Endothelial cell of umbilical vein (primary cell): Measurements from ENCODE around the gene KPNA5. TPM values are rescaled to one million over a fixed set of nuclear protein-coding genes. Genes with fewer than 3 reads are reported as not detected.

Experiments used
- BruUV-seq: library from RNA; stranded (reverse); fragments of 400-500 nt; replicated peaks from 2 replicates; lab custom pipeline; 2021; lab: Mats Ljungman, UMichigan
- CTCF ChIA-PET: fragments of 300-600, 350-600 bp; sonication (Branson Sonifier 250); formaldehyde crosslinking; loops from one replicate; lab custom pipeline; 2021; ENCODE audit warnings: antibody characterized with exemption, inconsistent platforms; lab: Charles Lee
- POLR2A ChIA-PET: fragments of 300-600, 350-600 bp; sonication (Branson Sonifier 250); formaldehyde crosslinking; loops from one replicate; lab custom pipeline; 2021; ENCODE audit warnings: antibody characterized with exemption, inconsistent platforms; lab: Charles Lee
- DNase-seq: peaks from one replicate; pipeline ENCODE4 v3.0.0-alpha.2; 2011; ENCODE audit warnings: low read depth, low spot score
- FAIRE-seq: peaks from 2 replicates; lab custom pipeline; 2011; peaks lifted over from hg19 to GRCh38; lab: Jason Lieb, UNC
- H2AFZ ChIP-seq: 2 replicates; pipeline ENCODE4 v1.6.0; 2012; ENCODE audit warnings: low read depth, low read length, control low read depth, inconsistent platforms
- H3K27ac ChIP-seq: 2 replicates; pipeline ENCODE4 v1.5.1; 2011; ENCODE audit warnings: low read depth, mild to moderate bottlenecking, control low read depth, low read length, moderate library complexity; ENCODE audit not compliant: insufficient read depth
- H3K27me3 ChIP-seq, 2 experiments: 2 replicates each; pipeline versions ENCODE4 v1.6.0 to v1.6.1; 2011; ENCODE audit warnings: low read length in 2 of 2, mixed read lengths in 1 of 2; ENCODE audit not compliant: control insufficient read depth in 2 of 2, insufficient read depth in 2 of 2
- H3K36me3 ChIP-seq, 2 experiments: 2 replicates in 1 of 2; 3 replicates in 1 of 2; pipeline ENCODE4 v1.5.1; 2011; ENCODE audit warnings: low read length in 2 of 2, mild to moderate bottlenecking in 1 of 2, moderate library complexity in 1 of 2; ENCODE audit not compliant: control insufficient read depth in 2 of 2, insufficient read depth in 2 of 2; ENCODE audit errors: extremely low read depth in 1 of 2
- H3K4me1 ChIP-seq: 3 replicates; pipeline ENCODE4 v1.5.1; 2011; ENCODE audit warnings: mild to moderate bottlenecking, low read length; ENCODE audit not compliant: control insufficient read depth, insufficient read depth; ENCODE audit errors: extremely low read depth
- H3K4me2 ChIP-seq: 2 replicates; pipeline ENCODE4 v1.6.1; 2011; ENCODE audit warnings: low read length, control low read depth, mixed read lengths; ENCODE audit not compliant: insufficient read depth
- H3K4me3 ChIP-seq, 3 experiments: fragments of 200-600 bp in 1 of 3; sonication (generic), shearing (Covaris generic) in 1 of 3; replicated peaks in 1 of 3; 2 replicates each; pipeline ENCODE4 v1.5.1; 2011 to 2016; ENCODE audit warnings: control low read depth in 3 of 3, low read length in 3 of 3, mild to moderate bottlenecking in 2 of 3, inconsistent platforms in 1 of 3, low read depth in 1 of 3, moderate library complexity in 1 of 3; ENCODE audit not compliant: insufficient read depth in 1 of 3
- H3K79me2 ChIP-seq: 2 replicates; pipeline ENCODE4 v1.6.0; 2012; ENCODE audit warnings: low read length, inconsistent platforms; ENCODE audit not compliant: control insufficient read depth, insufficient read depth
- H3K9ac ChIP-seq: replicated peaks from 2 replicates; pipeline ENCODE3; 2011; ENCODE audit warnings: low read length, control low read depth; ENCODE audit not compliant: insufficient read depth; ENCODE audit errors: extremely low read depth
- H3K9me1 ChIP-seq: replicated peaks from 3 replicates; pipeline ENCODE4 v1.6.0; 2011; ENCODE audit warnings: mild to moderate bottlenecking, low read length; ENCODE audit not compliant: control insufficient read depth, insufficient read depth; ENCODE audit errors: extremely low read depth
- H3K9me3 ChIP-seq: replicated peaks from 2 replicates; pipeline ENCODE4 v1.5.1; 2012; ENCODE audit warnings: low read length, inconsistent platforms; ENCODE audit not compliant: control insufficient read depth, insufficient read depth
- H4K20me1 ChIP-seq: replicated peaks from 2 replicates; pipeline ENCODE3; 2011; ENCODE audit warnings: mild to moderate bottlenecking, low read length; ENCODE audit not compliant: control insufficient read depth, insufficient read depth; ENCODE audit errors: extremely low read depth
- EZH2 ChIP-seq: IDR thresholded peaks from 2 replicates; pipeline ENCODE4 v1.6.1; 2012; ENCODE audit warnings: borderline replicate concordance, low read depth, mild to moderate bottlenecking, moderate library complexity, low read length, inconsistent platforms; ENCODE audit not compliant: severe bottlenecking
- FOS ChIP-seq: IDR thresholded peaks from 2 replicates; pipeline ENCODE4 v1.6.1; 2011; ENCODE audit warnings: mild to moderate bottlenecking, low read length, moderate library complexity, borderline replicate concordance; ENCODE audit not compliant: insufficient read depth
- GATA2 ChIP-seq: IDR thresholded peaks from 2 replicates; pipeline ENCODE4 v1.7.0; 2011; ENCODE audit warnings: low read depth, mild to moderate bottlenecking, moderate library complexity, mixed read lengths, low read length; ENCODE audit not compliant: insufficient read length, insufficient read depth
- JUN ChIP-seq: IDR thresholded peaks from 2 replicates; pipeline ENCODE4 v1.6.1; 2011; ENCODE audit warnings: borderline replicate concordance, low read depth; ENCODE audit not compliant: insufficient read length, insufficient read depth
- MYC ChIP-seq: IDR thresholded peaks from one replicate; pipeline ENCODE4 v1.6.1; 2011; ENCODE audit warnings: mild to moderate bottlenecking, low read depth, low read length
- POLR2A ChIP-seq: IDR thresholded peaks from 2 replicates; pipeline ENCODE4 v1.6.1; 2012; ENCODE audit warnings: low read depth, mild to moderate bottlenecking, control low read depth, low read length
- POLR2AphosphoS5 ChIP-seq: IDR thresholded peaks from 2 replicates; pipeline ENCODE4 v1.6.1; 2012; ENCODE audit warnings: low read depth, mild to moderate bottlenecking, control low read depth, low read length, moderate library complexity; ENCODE audit not compliant: insufficient read depth
- dilution Hi-C: fragments of 300-500 bp; cut with MboI; formaldehyde crosslinking; loops from one replicate; pipeline ENCODE4 v1.15.0; 2019; ENCODE audit warnings: low sequenced_read_pairs; ENCODE audit not compliant: extremely low pct_ligation_motif_present
- intact Hi-C: fragments of 100-400 bp; cut with micrococcal nuclease; formaldehyde crosslinking; loops from one replicate; pipeline ENCODE4 v1.10.0; 2022
- polyA plus RNA-seq, 4 experiments: library from polyadenylated mRNA; depleted of rRNA in 3 of 4; stranded (reverse) in 3 of 4; unstranded in 1 of 4; fragments of >200 nt; gene quantifications; 2 replicates each; pipeline versions ENCODE4 v1.2.1 to v1.2.3, GENCODE V29; 2011 to 2012; ENCODE audit warnings: missing spikeins in 1 of 4
- total RNA-seq: library from RNA; stranded (reverse); gene quantifications from 2 replicates; pipeline ENCODE4 v1.2.3, GENCODE V29; 2021
- TF ChIP-seq, protein P1 (sequence below): IDR thresholded peaks from 2 replicates; pipeline ENCODE4 v1.6.1; 2011; ENCODE audit not compliant: insufficient read depth, insufficient read length
- TF ChIP-seq, protein P2 (sequence below), 2 donors: IDR thresholded peaks; 1 replicate in 1 of 2; 2 replicates in 1 of 2; pipeline ENCODE4 v1.5.1; 2011; ENCODE audit warnings: low read length in 2 of 2, mild to moderate bottlenecking in 2 of 2, moderate library complexity in 2 of 2, control low read depth in 1 of 2, inconsistent platforms in 1 of 2, low read depth in 1 of 2; ENCODE audit not compliant: insufficient read depth in 1 of 2; ENCODE audit errors: extremely low read depth in 1 of 2

The KPNA5 gene
- total and polyA plus RNA-seq, 2 donors (not counting 3 experiments of a cell fraction or from before 2014, with no cell fraction given): 1.6 to 8.9 TPM

DNA sequence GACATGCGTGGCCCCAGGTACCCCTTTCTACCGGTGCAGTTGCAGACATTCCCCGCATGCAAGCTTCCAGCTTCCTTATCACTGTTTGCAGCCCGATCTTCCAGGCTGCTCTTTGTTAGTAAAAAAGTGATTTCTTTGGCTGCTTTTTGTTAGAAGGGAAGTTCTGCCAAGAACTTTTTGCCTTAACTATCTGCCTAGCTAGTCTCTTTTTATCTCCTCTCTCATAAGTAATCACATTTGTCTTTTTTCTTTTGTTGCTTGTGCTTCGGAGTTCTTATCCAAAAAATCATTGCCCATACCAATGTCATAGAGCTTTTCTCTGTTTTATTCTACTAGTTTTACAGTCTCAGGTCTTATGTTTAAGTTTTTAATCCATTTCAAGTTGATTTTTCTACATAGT, 64.2 kb downstream of the KPNA5 start:
- Histone ChIP-seq H3K36me3 (no peaks in the 10 kb centered on the region), H3K4me1 (peaks cover 11% of the 10 kb centered on the region), H3K4me3 (no peak overlapping the region), H3K79me2 (no peaks in the 10 kb centered on the region), H3K9me3 (no peaks in the 10 kb centered on the region), H3K9ac (no peak overlapping the region), H4K20me1 (no peaks in the 10 kb centered on the region), H3K27ac (no peak overlapping the region), H3K4me2 (no peak overlapping the region), H3K27me3 (no peaks in the 10 kb centered on the region), H3K9me1 (no peaks in the 10 kb centered on the region), H2AFZ (no peak overlapping the region)
- no TSS peak for BruUV-seq
- dilution Hi-C loops: no loop called here
- FAIRE-seq (no peak), DNase-seq (no peak)
- intact Hi-C loops: no loop called here
- ChIA-PET CTCF (no interaction called here), POLR2A (no interaction called here)
- TF ChIP-seq POLR2A: no peak
- no peak for TF ChIP-seq EZH2
- TF ChIP-seq JUN: no peak

DNA sequence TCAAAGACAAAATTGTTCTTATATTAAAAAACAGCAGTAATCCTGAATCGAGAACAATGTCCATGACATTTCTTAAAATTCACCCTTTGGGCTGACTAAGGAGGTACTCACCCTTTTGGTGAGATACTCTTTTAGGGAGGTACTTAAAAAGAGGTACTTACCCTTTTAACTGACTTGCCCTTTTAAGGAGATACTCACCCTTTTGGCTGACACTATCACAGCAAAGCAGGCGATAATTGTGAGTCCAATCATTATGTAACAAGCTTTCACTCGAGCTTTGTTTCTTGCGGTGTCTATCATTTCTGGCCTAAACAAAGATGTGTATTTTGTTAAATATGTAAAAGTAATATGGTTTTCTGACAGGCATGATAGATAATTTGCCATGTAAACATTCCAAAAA, 80.8 kb downstream of the KPNA5 start:
- dilution Hi-C loops (no loop called here), intact Hi-C loops (no loop called here)
- H3K27ac ChIP-seq: no peak overlapping the region
- peaks cover 12 to 17% of the 10 kb centered on the region in 2 experiments for H3K27me3 ChIP-seq
- H3K36me3 ChIP-seq: no peaks in the 10 kb centered on the region
- H3K9me3 ChIP-seq: no peaks in the 10 kb centered on the region
- H3K9ac ChIP-seq: no peak overlapping the region
- DNase-seq (no peak), FAIRE-seq (no peak)
- no TSS peak for BruUV-seq
- TF ChIP-seq POLR2AphosphoS5: no peak
- TF ChIP-seq JUN: no peak
- no peak for TF ChIP-seq FOS
- TF ChIP-seq MYC: no peak
- no peak for TF ChIP-seq EZH2
- TF ChIP-seq, protein P1, sequence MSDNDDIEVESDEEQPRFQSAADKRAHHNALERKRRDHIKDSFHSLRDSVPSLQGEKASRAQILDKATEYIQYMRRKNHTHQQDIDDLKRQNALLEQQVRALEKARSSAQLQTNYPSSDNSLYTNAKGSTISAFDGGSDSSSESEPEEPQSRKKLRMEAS: no peak
- TF ChIP-seq, protein P2, sequence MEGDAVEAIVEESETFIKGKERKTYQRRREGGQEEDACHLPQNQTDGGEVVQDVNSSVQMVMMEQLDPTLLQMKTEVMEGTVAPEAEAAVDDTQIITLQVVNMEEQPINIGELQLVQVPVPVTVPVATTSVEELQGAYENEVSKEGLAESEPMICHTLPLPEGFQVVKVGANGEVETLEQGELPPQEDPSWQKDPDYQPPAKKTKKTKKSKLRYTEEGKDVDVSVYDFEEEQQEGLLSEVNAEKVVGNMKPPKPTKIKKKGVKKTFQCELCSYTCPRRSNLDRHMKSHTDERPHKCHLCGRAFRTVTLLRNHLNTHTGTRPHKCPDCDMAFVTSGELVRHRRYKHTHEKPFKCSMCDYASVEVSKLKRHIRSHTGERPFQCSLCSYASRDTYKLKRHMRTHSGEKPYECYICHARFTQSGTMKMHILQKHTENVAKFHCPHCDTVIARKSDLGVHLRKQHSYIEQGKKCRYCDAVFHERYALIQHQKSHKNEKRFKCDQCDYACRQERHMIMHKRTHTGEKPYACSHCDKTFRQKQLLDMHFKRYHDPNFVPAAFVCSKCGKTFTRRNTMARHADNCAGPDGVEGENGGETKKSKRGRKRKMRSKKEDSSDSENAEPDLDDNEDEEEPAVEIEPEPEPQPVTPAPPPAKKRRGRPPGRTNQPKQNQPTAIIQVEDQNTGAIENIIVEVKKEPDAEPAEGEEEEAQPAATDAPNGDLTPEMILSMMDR (IDR thresholded peaks at IDR 0.05; ENCODE audit: extremely low read depth in 1 of 2, insufficient read depth in 1 of 2, low read depth in 1 of 2, low read length in 2 of 2): no peak
- no peak for TF ChIP-seq POLR2A
- no peak for TF ChIP-seq GATA2
- H4K20me1 ChIP-seq: no peaks in the 10 kb centered on the region
- ChIA-PET CTCF (interaction anchor here (0.9 kb wide), 1 partner anchor 180 kb away, joined by 3 read pairs; no protein-coding TSS in a partner anchor), POLR2A (no interaction called here)
- no peak overlapping the region for H2AFZ ChIP-seq
- no peak overlapping the region for H3K4me2 ChIP-seq
- H3K4me3 ChIP-seq: no peak overlapping the region
- no peaks in the 10 kb centered on the region for H3K79me2 ChIP-seq
- no peaks in the 10 kb centered on the region for H3K9me1 ChIP-seq
- peaks cover 7% of the 10 kb centered on the region for H3K4me1 ChIP-seq
